Brain microvascular endothelial cell (primary cell): ENCODE data around the gene TNIP3.

Experiments
- DNase-seq: peaks from one replicate; pipeline ENCODE4 v3.0.0-alpha.2; 2020
- H3K27ac ChIP-seq: fragments of 250-450 bp; sonication (Bioruptor Pico); 2 replicates; pipeline ENCODE4 v1.5.1; 2020; ENCODE audit warnings: mild to moderate bottlenecking, moderate library complexity
- H3K27me3 ChIP-seq: fragments of 250-450 bp; sonication (Bioruptor Pico); replicated peaks from 2 replicates; pipeline ENCODE4 v1.5.1; 2020; ENCODE audit warnings: mild to moderate bottlenecking
- H3K36me3 ChIP-seq: fragments of 250-450 bp; sonication (Bioruptor Pico); replicated peaks from 2 replicates; pipeline ENCODE4 v1.5.1; 2020; ENCODE audit warnings: mild to moderate bottlenecking
- H3K4me3 ChIP-seq: 2 replicates; pipeline ENCODE4 v1.5.1; 2011; ENCODE audit warnings: low read depth, mild to moderate bottlenecking, control low read depth, low read length, moderate library complexity
- CTCF ChIP-seq: IDR thresholded peaks from 2 replicates; pipeline ENCODE4 v1.5.1; 2011; ENCODE audit warnings: low read depth, mild to moderate bottlenecking, moderate library complexity, low read length, control low read depth, inconsistent platforms; ENCODE audit errors: missing control alignments
- in situ Hi-C: cut with HindIII; loops from 2 replicates; pipeline ENCODE4 v1.10.0; 2017; ENCODE audit warnings: low sequenced_read_pairs, low pct_ligation_motif_present

The TNIP3 gene

GRCh38 chr4:121112530-121112929, 51.6 kb downstream of the TNIP3 start:
- Histone ChIP-seq H3K4me3 (no peak overlapping the region), H3K27ac (no peak overlapping the region), H3K36me3 (no peaks in the 10 kb centered on the region), H3K27me3 (no peaks in the 10 kb centered on the region)
- in situ Hi-C loops: no loop called here
- no peak for DNase-seq
- TF ChIP-seq CTCF: peak; percentile 35

- no peak overlapping the region for H3K27ac ChIP-seq
- no peak for DNase-seq
- no peaks in the 10 kb centered on the region for H3K27me3 ChIP-seq
- no peak overlapping the region for H3K4me3 ChIP-seq
- in situ Hi-C loops: no loop called here
- no peaks in the 10 kb centered on the region for H3K36me3 ChIP-seq
- TF ChIP-seq CTCF: no peak
Measured at GRCh38 chr4:121108557-121108956, 55.6 kb downstream of the TNIP3 start.

- no peak overlapping the region for H3K27ac ChIP-seq
- H3K4me3 ChIP-seq: no peak overlapping the region
- no peaks in the 10 kb centered on the region for H3K27me3 ChIP-seq
- in situ Hi-C loops: no loop called here
- H3K36me3 ChIP-seq: no peaks in the 10 kb centered on the region
- DNase-seq: no peak
- TF ChIP-seq CTCF: no peak
Measured at GRCh38 chr4:121107507-121107906, 56.6 kb downstream of the TNIP3 start.

GRCh38 chr4:121100093-121100775, 63.9 kb downstream of the TNIP3 start:
- no peak for DNase-seq
- H3K4me3 ChIP-seq: no peak overlapping the region
- no peaks in the 10 kb centered on the region for H3K27me3 ChIP-seq
- in situ Hi-C loops: no loop called here
- H3K27ac ChIP-seq: no peak overlapping the region
- no peaks in the 10 kb centered on the region for H3K36me3 ChIP-seq
- TF ChIP-seq CTCF: no peak

GRCh38 chr4:121098266-121098665, 65.9 kb downstream of the TNIP3 start:
- TF ChIP-seq CTCF: no peak
- H3K36me3 ChIP-seq: no peaks in the 10 kb centered on the region
- no peak for DNase-seq
- no peak overlapping the region for H3K27ac ChIP-seq
- H3K27me3 ChIP-seq: no peaks in the 10 kb centered on the region
- in situ Hi-C loops: no loop called here
- no peak overlapping the region for H3K4me3 ChIP-seq

- H3K36me3 ChIP-seq: no peaks in the 10 kb centered on the region
- peak; percentile 12 for TF ChIP-seq CTCF
- no peaks in the 10 kb centered on the region for H3K27me3 ChIP-seq
- no peak overlapping the region for H3K27ac ChIP-seq
- H3K4me3 ChIP-seq: no peak overlapping the region
- no peak for DNase-seq
- in situ Hi-C loops: no loop called here
Measured at GRCh38 chr4:121096629-121097028, 67.5 kb downstream of the TNIP3 start.
